DMS153 (cell line): Measurements from ENCODE around the gene THEM4.
A peak's percentile ranks its signal among the peaks of the same experiment; 100 is the strongest.
"Not testable (repeated sequence)": the region's sequence is repeated elsewhere in the genome, so short reads cannot be mapped to it uniquely, and the experiment has no call there.

Experiments
- DNase-seq: peaks from one replicate; lab custom pipeline; 2025; lab: John Stamatoyannopoulos, UW

Gene THEM4

GRCh38 chr1:151893176-151893924, 16.0 kb downstream of the THEM4 start:
- no peak for DNase-seq

GRCh38 chr1:151892190-151892589, 17.1 kb downstream of the THEM4 start:
- no peak for DNase-seq

DNA sequence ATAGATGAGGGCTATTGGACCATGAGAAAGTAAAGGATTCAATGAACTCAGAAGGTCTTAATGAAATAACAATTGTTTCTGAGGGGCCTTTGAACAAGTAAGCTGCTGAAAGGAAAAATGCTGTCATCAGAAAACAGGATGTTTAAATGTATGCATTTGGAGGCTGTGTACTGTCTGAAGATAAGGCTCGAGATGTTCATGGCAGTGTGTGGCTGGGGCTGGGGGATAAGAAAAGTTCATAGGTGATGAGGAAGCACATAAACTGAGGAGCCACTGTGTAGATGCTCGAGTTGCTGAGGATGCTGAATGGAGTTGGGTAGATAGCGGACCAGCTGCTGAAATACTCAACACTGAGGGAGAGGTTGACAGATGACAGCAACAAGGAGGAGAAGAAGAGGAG, 17.8 kb downstream of the THEM4 start:
- no peak for DNase-seq

GRCh38 chr1:151888972-151889570, 20.2 kb downstream of the THEM4 start:
- no peak for DNase-seq

DNA sequence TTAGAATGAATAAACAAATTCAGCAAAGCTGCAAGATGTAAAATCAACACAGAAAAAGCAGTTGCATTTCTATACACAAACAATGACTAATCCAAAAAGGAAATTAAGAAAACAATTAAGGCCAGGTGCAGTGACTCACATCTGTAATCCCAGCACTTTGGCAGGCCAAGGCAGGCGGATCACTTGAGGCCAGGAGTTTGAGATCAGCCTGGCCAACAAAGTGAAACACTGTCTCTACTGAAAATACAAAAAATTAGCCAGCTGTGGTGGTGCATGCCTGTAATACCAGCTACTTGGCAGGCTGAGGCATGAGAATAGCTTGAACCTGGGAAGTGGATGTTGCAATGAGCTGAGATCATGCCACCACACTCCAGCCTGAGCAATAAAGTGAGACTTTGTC, 22.3 kb downstream of the THEM4 start:
- no peak for DNase-seq

GRCh38 chr1:151885479-151885878, 23.8 kb downstream of the THEM4 start:
- DNase-seq, result no peak

- DNase-seq, result not testable (repeated sequence)
Measured at GRCh38 chr1:151884879-151885278, 24.4 kb downstream of the THEM4 start.

GRCh38 chr1:151884445-151884844, 24.9 kb downstream of the THEM4 start:
- not testable (repeated sequence) for DNase-seq

DNA sequence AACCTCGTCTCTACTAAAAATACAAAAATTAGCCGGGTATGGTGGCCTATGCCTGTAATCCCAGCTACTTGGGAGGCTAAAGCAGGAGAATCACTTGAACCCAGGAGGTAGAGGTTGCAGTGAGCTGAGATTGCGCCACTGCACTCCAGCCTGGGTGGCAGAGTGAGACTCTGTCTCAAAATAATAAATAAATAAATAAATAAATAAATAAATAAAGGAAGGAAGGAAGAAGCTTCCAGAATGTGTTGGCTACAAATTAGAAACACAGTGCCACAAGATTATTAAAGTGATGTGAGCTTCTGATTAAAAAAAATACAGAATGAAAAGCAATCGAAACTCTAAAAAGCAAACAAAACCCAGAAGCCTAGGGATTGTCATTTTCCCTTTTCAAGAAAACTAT, 25.4 kb downstream of the THEM4 start:
- not testable (repeated sequence) for DNase-seq

GRCh38 chr1:151882918-151883317, 26.4 kb downstream of the THEM4 start:
- not testable (repeated sequence) for DNase-seq

DNA sequence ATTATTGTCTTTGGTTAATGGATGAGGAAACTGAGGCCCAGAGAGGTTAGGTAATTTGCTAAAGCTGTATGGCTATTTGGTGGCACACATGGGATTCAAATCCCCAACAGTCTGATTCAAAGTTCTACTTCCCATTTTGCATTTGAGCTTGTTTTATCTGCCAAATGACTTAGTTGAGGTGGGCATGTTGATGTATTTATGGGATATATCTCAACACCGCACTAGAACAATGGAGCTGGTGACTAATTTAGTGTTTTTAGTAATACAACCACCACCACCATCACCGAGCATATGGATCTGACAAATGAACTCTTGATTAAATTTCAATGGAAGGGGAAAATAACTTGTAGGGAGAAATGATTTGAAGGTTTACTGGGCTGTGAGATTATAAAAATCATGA, 26.8 kb downstream of the THEM4 start:
- no peak for DNase-seq

DNA sequence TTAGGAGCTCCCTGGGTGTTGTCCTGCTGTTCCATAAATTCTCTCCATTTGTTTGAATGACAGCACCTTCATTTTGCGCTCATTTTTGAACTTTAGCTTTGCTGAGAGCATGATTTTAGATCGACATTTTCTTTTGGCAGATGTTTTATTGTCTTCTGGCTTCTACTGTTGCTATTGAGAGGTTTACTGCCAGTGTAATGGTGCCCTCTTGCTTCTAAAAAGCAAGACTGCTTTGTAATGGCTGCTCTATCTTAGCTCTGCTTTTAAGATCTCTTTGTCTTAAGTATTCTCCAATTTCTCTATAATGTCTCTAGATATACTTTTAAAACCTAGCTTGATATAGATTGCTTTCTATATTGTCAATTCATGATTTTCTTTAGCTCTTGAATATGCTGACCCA, 27.8 kb downstream of the THEM4 start:
- DNase-seq, result peak; percentile 9

DNA sequence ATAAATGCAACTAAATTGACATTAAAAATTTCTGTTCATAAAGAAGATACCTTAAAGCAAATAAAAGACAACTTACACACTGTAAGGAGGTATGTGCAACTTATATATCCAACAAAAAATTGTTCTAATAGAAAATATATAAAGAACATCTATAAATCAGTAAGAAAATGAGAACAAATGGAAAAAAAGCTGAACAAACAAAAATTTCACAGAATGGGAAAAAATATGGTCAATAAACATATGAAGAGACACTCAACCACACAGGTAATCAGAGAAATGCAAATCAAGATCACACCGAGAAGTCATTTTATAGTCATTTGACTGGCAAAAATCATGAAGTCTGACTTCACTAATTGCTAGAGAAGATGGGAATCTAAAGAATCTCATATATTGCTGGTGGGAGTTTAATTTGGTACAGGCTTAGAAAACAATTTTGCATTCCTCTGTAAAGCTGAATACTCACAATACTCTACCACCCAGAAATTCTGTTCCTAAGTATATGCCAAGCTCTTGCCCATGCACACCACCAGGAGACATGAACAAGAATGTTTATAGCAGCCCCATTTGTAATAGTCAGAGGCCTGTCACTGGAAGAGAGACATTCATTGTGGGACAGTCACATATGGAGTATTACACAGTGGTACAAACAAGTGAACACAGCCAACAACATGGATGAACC, 33.8 kb downstream of the THEM4 start:
- DNase-seq, result no peak

GRCh38 chr1:151872776-151873175, 36.5 kb downstream of the THEM4 start:
- DNase-seq, result not testable (repeated sequence)

GRCh38 chr1:151871284-151872030, 37.9 kb downstream of the THEM4 start:
- no peak for DNase-seq

DNA sequence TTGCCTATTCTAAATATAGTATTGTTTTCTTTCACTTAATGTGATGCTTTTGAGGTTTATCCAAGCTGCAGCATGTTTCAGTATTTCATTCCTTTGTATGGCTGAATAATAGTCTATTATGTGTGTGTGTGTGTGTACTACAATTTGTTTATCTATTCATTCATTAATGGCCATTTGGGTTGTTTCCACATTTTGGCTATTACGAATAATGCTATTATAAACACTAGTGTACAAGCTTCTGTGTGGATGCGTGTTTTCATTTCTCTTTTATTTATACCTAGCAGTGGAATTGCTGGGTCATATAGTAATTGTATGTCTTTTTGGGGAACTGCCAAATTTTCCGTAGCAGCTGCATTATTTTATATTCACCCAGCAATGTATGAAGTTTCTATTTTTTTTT, 40.8 kb downstream of the THEM4 start:
- no peak for DNase-seq

- DNase-seq, result no peak
Measured at GRCh38 chr1:151867765-151868411, 41.4 kb downstream of the THEM4 start.

DNA sequence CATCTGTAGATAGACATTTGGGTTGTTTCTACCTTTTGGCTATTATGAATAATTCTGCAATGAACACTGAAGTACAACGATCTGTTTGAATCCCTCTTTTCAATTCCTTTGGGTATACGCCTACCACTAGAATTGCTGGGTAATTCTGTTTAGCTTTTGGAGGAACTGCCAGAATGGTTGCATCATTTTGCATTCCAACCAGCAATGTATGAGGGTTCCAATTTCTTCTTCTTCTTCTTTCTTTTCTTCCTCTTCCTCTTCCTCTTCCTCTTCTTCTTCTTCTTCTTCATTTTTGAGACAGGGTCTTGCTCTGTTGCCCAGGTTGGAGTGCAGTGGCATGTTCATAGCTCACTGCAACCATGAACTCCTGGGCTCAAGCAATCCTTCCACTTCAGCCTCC, 42.0 kb downstream of the THEM4 start:
- DNase-seq, result no peak

DNA sequence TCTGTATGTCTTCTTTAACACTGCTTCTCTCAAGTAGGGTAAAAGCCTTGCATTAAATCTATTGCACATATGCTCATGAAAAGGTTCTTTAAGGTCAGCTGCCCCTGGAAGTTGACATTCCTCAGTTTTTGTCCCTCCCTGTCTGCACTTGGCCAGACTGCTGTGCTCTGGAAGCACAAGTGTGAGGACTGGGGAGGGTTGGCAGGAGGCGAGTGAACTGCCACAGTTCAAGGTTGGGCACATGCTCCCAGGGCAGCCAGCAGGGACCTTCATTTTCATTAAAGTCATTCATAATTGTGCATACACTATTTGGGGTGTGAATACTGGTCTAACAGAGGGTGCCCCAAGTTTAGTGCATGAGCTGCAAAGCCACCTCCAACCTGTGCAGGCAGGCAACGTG, 44.9 kb downstream of the THEM4 start:
- DNase-seq, result no peak

DNA sequence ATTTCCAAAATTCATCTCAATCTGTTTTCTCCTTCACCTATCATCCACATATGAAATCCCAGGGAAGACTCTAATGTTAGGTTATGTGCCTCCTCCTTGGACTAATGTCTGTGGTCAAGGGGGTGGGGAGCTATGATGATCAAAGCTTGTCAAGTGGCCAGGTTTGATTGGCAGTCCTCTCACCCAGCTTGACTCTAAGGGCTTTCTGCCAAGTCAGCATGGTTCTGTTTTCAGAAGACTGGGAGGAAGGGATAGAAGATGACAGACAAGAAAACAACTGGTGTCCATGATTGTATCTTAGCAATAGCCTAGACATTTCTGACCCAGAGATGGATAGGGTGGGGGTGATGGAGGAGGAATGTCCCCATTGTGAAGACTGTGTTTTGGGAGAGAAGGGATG, 46.7 kb downstream of the THEM4 start:
- no peak for DNase-seq

- DNase-seq, result no peak
Measured at GRCh38 chr1:151860504-151861187, 48.7 kb downstream of the THEM4 start.
